CD4-positive, alpha-beta T cell treated with Interleukin-15 for 1 hour (primary cell): Measurements from ENCODE around the gene MAGEA4.

ENCODE experiments used
- DNase-seq: peaks from one replicate; pipeline ENCODE4 v3.0.0-alpha.2; 2020

The MAGEA4 gene

DNA sequence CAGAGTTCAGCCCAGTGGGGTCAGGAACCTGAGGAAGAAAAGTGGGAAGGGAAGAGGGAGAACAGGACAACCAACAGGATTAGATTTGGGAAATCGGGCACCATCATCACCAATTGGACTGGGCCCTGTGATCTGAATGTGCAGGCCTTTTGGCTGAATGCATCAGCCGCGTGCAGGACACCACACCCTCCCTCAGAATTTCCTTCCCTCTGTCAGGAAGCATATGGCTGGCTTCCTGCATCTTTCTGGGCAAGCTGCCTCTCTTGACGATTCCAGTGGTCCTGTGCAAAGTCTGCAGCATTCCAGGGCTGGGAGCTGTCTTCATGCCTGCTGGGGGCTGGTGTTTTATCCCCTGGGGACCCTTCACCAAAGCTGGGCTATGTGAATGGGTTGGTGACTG is 16.4 kb downstream of the MAGEA4 start:
- DNase-seq: no peak

DNA sequence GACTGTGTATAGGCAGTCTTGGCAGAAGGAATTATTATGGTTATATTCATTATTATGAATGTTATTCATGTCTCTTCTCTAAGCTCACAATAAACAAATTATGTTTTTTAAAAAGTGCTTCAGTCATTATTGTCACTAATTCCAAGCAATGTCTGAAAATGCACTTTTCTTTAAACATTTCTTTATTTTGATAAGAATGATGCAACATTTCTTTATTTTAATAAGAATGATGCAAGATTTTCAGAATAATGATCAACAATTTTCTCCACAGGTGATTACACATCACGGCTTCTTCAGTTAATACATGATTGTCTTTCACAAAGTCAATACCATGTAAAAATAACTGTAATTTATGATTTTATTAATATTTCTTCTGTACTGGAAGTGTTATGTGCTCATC is 22.7 kb downstream of the MAGEA4 start:
- no peak for DNase-seq

DNA sequence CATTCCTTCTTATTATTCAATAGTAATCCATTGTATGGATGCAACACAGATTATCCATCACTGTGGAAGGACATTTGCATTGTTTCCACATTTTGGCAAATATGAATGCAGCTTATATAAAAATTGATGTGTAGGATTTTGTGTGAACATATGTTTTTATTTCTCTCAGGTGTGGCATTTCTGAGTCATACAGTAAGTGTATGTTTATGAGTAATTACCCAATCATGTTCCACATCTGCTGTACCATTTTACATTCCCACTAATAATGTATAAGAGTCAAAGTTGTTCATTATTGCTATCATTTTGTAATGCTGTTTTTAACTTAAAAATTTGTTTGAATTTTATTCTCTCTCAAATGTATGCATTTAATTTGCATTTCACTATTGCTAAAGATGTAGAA is 25.5 kb downstream of the MAGEA4 start:
- no peak for DNase-seq

DNA sequence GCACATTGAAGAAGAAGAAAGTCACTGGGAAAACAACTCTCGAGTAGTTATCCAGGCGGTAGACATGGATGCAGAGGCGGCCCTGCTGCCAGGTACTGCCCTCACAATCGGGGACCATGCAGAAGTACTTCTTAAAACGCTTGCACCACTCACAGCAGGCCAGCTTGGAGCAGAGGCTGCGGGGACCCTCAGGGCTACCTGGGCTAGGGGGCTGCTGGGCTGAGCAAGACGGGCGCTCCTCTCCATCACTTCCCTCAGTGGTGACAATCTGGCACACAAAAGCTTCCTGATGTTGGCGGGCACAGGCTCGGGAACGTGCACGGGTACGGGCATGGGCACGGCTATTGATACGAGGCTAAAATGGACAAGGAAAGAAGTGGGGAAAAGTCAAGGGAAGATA is 42.0 kb downstream of the MAGEA4 start:
- DNase-seq: no peak

DNA sequence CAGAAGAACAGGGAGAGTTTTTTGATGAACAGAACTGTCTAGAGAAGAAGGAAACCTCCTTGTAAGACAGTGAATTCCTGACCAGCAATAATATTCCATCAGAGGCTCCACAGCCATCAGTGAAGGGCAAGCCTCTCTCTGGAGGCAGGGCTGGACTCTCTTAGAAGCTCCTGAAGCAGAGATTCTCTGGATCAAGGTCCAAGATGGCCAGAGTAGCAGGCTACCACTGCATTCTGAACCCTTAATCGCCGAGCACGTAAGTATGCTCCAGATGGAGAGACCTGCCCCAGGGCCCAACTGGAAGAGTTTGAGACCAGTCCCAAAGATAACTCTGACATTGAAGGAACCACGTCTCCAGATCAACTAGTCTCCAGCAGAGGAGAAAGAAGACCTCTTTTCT is 45.4 kb downstream of the MAGEA4 start:
- no peak for DNase-seq

DNA sequence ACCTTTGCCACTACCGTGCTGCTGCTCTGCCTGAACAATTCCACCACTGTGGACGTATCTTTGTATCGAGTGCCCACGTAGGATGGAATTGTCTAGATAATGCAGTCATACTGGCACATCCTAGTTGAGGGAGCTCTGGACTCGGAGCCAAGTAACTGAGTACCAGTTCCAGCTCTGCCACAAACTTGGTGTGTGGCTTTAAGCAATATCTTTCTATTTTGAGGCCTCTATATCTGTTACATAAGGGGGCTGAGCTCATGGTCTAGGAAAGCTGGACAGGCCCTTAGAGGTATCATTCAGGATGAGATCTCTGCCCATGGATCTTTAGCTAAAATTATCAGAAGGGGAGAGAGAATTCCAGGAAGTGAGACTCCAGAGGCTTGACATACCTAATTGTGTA is 49.3 kb downstream of the MAGEA4 start:
- DNase-seq: no peak

DNA sequence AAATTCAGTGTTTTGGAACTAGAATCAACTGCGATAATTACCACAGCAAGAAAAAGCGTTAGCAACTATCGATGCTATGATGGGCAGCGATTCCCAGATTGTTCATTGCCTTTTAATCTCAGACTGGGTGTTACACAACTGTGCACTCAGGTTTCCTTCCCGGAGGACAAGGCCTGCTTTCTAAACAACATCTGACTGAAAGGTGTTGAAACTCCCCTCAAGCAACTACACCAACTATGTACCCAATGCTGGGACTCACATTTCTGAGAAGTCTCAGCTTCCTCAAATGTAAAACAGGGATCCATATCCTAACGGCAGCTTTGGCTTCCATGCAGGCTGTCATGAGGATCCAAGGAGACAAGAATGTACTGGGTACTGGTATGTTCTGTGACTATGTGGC is 53.5 kb downstream of the MAGEA4 start:
- no peak for DNase-seq

DNA sequence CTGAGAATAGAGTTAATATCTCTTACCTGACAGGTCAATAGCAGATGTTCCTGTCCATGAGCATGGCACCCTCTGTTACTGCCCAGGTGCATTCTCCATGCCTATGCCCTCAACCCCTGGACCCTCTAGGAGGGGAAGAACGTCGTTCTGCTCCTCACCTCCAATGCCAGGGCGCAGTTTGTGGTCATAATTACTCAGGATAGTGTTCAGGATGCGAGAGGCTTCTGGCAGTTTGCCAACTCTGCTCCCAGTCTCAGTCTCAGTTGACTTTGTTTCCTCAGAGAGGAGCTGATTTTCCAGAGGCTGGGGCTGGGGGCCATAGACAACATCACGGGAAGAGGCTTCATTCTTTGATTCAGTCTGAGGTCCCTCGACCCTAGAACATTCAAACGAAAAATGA is 57.3 kb downstream of the MAGEA4 start:
- DNase-seq: no peak

DNA sequence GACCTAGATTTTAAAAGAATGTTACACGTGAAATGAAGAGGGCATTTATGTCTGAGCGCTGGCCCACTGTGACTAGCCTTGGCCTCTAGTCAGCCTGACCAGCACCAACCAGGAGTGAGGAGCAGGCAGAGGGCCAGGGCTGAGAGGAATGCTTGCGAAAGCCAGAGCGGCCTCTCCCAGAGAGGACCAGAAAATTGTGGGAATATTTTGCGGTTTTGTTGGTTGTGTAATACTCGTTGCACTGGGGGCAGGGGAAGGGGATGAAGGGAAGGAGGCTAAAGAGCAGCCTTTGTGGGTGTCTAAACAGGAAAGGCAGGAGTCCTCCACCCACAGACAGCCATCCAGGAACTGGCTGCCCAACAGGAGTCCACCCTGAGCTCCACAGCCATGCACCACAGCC is 58.0 kb downstream of the MAGEA4 start:
- no peak for DNase-seq

DNA sequence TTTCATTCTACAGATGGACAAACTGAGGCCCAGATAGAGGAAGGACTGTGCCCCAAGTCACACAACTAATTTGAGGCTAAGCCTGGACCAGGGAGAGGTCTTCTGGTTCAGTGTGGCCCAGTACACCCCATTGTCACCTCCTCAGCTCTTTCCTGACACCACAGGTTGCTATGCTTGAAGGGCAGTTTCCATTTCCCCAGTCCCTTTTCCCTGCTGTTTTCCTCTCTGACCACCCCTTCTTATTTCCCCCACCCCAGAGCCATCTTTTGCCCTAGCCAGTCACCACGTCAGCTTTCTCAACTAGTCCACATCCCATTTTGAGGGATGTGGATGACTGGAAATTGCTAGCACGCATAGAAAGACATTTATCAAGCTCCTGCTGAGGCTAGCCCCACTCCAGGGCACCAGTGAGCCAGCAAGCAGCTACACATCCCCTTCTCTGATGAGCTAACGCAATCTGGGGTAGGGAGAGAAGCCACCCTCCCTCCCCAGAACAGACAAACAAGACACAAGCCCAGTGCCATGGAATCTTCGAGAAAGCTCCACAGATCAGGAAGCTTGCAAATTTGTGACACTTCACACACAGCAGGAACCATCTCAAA is 60.5 kb downstream of the MAGEA4 start:
- DNase-seq: no peak

DNA sequence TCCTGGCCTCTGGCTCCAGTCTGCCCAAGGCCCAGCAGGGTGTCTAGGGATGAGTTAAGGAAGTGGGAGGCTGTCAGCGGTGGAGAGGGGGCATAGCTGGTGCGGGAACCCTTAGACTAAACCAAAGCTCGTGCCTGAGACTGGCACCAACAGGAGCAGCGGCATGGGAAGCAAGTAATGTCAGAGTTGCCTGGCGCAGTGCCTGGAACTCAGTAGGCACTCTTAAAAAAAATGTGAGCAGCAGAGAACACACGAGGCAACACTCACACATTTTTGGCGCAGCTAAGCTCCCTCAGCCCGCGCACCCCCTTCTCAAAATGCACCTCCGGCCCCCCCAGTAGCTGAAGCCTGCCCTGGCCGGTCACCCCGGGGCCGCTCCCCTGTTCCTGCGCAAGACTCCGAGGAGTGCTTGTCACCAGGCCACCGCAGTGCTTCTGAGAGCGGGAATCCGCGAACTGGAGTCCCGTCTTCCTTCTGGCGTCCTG is 61.2 kb downstream of the MAGEA4 start:
- no peak for DNase-seq
